ENCODE data around the gene PICALM.

The PICALM gene

GRCh38 chr11:86058360-86058759 is 10.5 kb downstream of the PICALM start:
- no peak for DNase-seq (ENCODE audit: extremely low spot score)
- no peak for TF ChIP-seq CTCF (IDR thresholded peaks at IDR 0.05; ENCODE audit: control extremely low read depth, extremely low read depth, low read depth, missing control alignments)
- POLR2A ChIA-PET = interaction anchor here (0.9 kb wide), 1 partner anchor 9 kb away, joined by 4 read pairs; no protein-coding TSS in a partner anchor
- CTCF ChIA-PET = interaction anchor here (1.2 to 1.5 kb wide), 3 partner anchors 9 to 16 kb away, joined by 3 to 7 read pairs (median 6); partner anchors contain the start of gene PICALM

- POLR2A ChIA-PET = no interaction called here
- TF ChIP-seq CTCF (IDR thresholded peaks at IDR 0.05; ENCODE audit: control extremely low read depth, extremely low read depth, low read depth, missing control alignments) = no peak
- DNase-seq (ENCODE audit: extremely low spot score) = no peak
- CTCF ChIA-PET = interaction anchor here (2.0 kb wide), 1 partner anchor 13 kb away, joined by 4 read pairs; the partner anchor contains the start of gene PICALM
Observed at GRCh38 chr11:86056351-86056854, 12.5 kb downstream of the PICALM start.

GRCh38 chr11:86052693-86053641 is 15.9 kb downstream of the PICALM start:
- ChIA-PET POLR2A (interaction anchor here (0.6 kb wide), 1 partner anchor 13 kb away, joined by 3 read pairs; no protein-coding TSS in a partner anchor), CTCF (interaction anchor here (0.8 to 4.6 kb wide), 6 partner anchors 9 to 21 kb away, joined by 3 to 41 read pairs (median 4); partner anchors contain the start of gene PICALM)
- no peak for DNase-seq (ENCODE audit: extremely low spot score)
- TF ChIP-seq CTCF (IDR thresholded peaks at IDR 0.05; ENCODE audit: control extremely low read depth, extremely low read depth, low read depth, missing control alignments) = no peak

- no peak for DNase-seq (ENCODE audit: extremely low spot score)
- TF ChIP-seq CTCF (IDR thresholded peaks at IDR 0.05; ENCODE audit: control extremely low read depth, extremely low read depth, low read depth, missing control alignments) = no peak
- ChIA-PET CTCF (interaction anchor here (0.8 to 4.6 kb wide), 3 partner anchors 8 to 143 kb away, joined by 3 to 41 read pairs (median 6); no protein-coding TSS in a partner anchor), POLR2A (no interaction called here)
Observed at GRCh38 chr11:86050196-86050709, 18.6 kb downstream of the PICALM start.

- CTCF ChIA-PET = interaction anchor here (0.8 to 1.0 kb wide), 2 partner anchors 18 to 146 kb away, joined by 3 read pairs; no protein-coding TSS in a partner anchor
- POLR2A ChIA-PET = no interaction called here
- DNase-seq (ENCODE audit: extremely low spot score) = no peak
- TF ChIP-seq CTCF (IDR thresholded peaks at IDR 0.05; ENCODE audit: control extremely low read depth, extremely low read depth, low read depth, missing control alignments) = no peak
Observed at GRCh38 chr11:86047275-86047991, 21.5 kb downstream of the PICALM start.

- ChIA-PET CTCF (interaction anchor here (1.2 kb wide), 1 partner anchor 170 kb away, joined by 3 read pairs; no protein-coding TSS in a partner anchor), POLR2A (no interaction called here)
Observed at GRCh38 chr11:86046116-86046515, 22.8 kb downstream of the PICALM start.

More at GRCh38 chr11:86046116-86046515, 22.8 kb downstream of the PICALM start:
- no peak for TF ChIP-seq CTCF (IDR thresholded peaks at IDR 0.05; ENCODE audit: control extremely low read depth, extremely low read depth, low read depth, missing control alignments)
- no peak for DNase-seq (ENCODE audit: extremely low spot score)
